Measurements from ENCODE around the gene LDB3. TPM values are rescaled to one million over a fixed set of nuclear protein-coding genes. Genes with fewer than 3 reads are reported as not detected.

LDB3 gene
- total and polyA plus RNA-seq, 2 donors (not counting 1 experiment from before 2014, with no cell fraction given): under 0.01 to 0.20 TPM

GRCh38 chr10:86703176-86703575 lies 34.9 kb downstream of the LDB3 start:
- Histone ChIP-seq H3K27me3 (ENCODE audit: control insufficient read depth, insufficient read depth, low read length) (no peaks in the 10 kb centered on the region), H3K27ac (ENCODE audit: insufficient read depth, low read length) (no peak overlapping the region), H3K36me3 (ENCODE audit: control insufficient read depth, insufficient read depth, low read length) (no peaks in the 10 kb centered on the region), H3K9me3 (ENCODE audit: control insufficient read depth, insufficient read depth, low read depth, low read length) (no peaks in the 10 kb centered on the region), H4K20me1 (ENCODE audit: control insufficient read depth, extremely low read depth, insufficient read depth, low read length) (no peaks in the 10 kb centered on the region), H3K79me2 (ENCODE audit: control insufficient read depth, insufficient read depth, low read length) (no peaks in the 10 kb centered on the region), H3K4me1 (ENCODE audit: control insufficient read depth, extremely low read depth, insufficient read depth, low read length) (no peaks in the 10 kb centered on the region), H3K4me3 (replicated peaks in 1 of 4; ENCODE audit: control extremely low read depth in 1 of 4, insufficient read depth in 1 of 4, low read depth in 3 of 4, low read length in 4 of 4) (no peak overlapping the region), H2AFZ (ENCODE audit: low read length) (no peak overlapping the region), H3K4me2 (ENCODE audit: extremely low read depth, insufficient read depth, low read length) (no peak overlapping the region), H3K9ac (ENCODE audit: insufficient read depth, low read length) (no peak overlapping the region)
- no peak for DNase-seq (ENCODE audit: low read depth in 2 of 2)
- TF ChIP-seq CTCF (conservative IDR thresholded peaks at IDR 0.05 in 1 of 2, IDR thresholded peaks at IDR 0.05 in 1 of 2; ENCODE audit: low read depth in 1 of 2, low read length in 2 of 2) (no peak), EZH2 (IDR thresholded peaks at IDR 0.05; ENCODE audit: low read length, missing control alignments) (no peak)

- H3K4me1 ChIP-seq (ENCODE audit: control insufficient read depth, extremely low read depth, insufficient read depth, low read length): no peaks in the 10 kb centered on the region
- H3K9me3 ChIP-seq (ENCODE audit: control insufficient read depth, insufficient read depth, low read depth, low read length): no peaks in the 10 kb centered on the region
- H3K9ac ChIP-seq (ENCODE audit: insufficient read depth, low read length): no peak overlapping the region
- no peaks in the 10 kb centered on the region for H4K20me1 ChIP-seq (ENCODE audit: control insufficient read depth, extremely low read depth, insufficient read depth, low read length)
- H3K4me2 ChIP-seq (ENCODE audit: extremely low read depth, insufficient read depth, low read length): no peak overlapping the region
- DNase-seq (ENCODE audit: low read depth in 2 of 2): peak in 1 of 2 donors; percentile 9
- H3K79me2 ChIP-seq (ENCODE audit: control insufficient read depth, insufficient read depth, low read length): no peaks in the 10 kb centered on the region
- H3K4me3 ChIP-seq (replicated peaks in 1 of 4; ENCODE audit: control extremely low read depth in 1 of 4, insufficient read depth in 1 of 4, low read depth in 3 of 4, low read length in 4 of 4): no peak overlapping the region
- TF ChIP-seq CTCF (conservative IDR thresholded peaks at IDR 0.05 in 1 of 2, IDR thresholded peaks at IDR 0.05 in 1 of 2; ENCODE audit: low read depth in 1 of 2, low read length in 2 of 2): no peak
- TF ChIP-seq EZH2 (IDR thresholded peaks at IDR 0.05; ENCODE audit: low read length, missing control alignments): no peak
- H3K27me3 ChIP-seq (ENCODE audit: control insufficient read depth, insufficient read depth, low read length): no peaks in the 10 kb centered on the region
- H3K36me3 ChIP-seq (ENCODE audit: control insufficient read depth, insufficient read depth, low read length): no peaks in the 10 kb centered on the region
- no peak overlapping the region for H2AFZ ChIP-seq (ENCODE audit: low read length)
- no peak overlapping the region for H3K27ac ChIP-seq (ENCODE audit: insufficient read depth, low read length)
Observed at GRCh38 chr10:86705139-86705538, 36.8 kb downstream of the LDB3 start.

- Histone ChIP-seq H3K9ac (ENCODE audit: insufficient read depth, low read length) (no peak overlapping the region), H2AFZ (ENCODE audit: low read length) (no peak overlapping the region), H3K27ac (ENCODE audit: insufficient read depth, low read length) (no peak overlapping the region), H3K4me3 (replicated peaks in 1 of 4; ENCODE audit: control extremely low read depth in 1 of 4, insufficient read depth in 1 of 4, low read depth in 3 of 4, low read length in 4 of 4) (no peak overlapping the region), H3K79me2 (ENCODE audit: control insufficient read depth, insufficient read depth, low read length) (no peaks in the 10 kb centered on the region), H4K20me1 (ENCODE audit: control insufficient read depth, extremely low read depth, insufficient read depth, low read length) (no peaks in the 10 kb centered on the region), H3K4me2 (ENCODE audit: extremely low read depth, insufficient read depth, low read length) (no peak overlapping the region), H3K9me3 (ENCODE audit: control insufficient read depth, insufficient read depth, low read depth, low read length) (no peaks in the 10 kb centered on the region), H3K4me1 (ENCODE audit: control insufficient read depth, extremely low read depth, insufficient read depth, low read length) (no peaks in the 10 kb centered on the region), H3K36me3 (ENCODE audit: control insufficient read depth, insufficient read depth, low read length) (no peaks in the 10 kb centered on the region), H3K27me3 (ENCODE audit: control insufficient read depth, insufficient read depth, low read length) (no peaks in the 10 kb centered on the region)
- no peak for DNase-seq (ENCODE audit: low read depth in 2 of 2)
- TF ChIP-seq EZH2 (IDR thresholded peaks at IDR 0.05; ENCODE audit: low read length, missing control alignments): no peak
- TF ChIP-seq CTCF (conservative IDR thresholded peaks at IDR 0.05 in 1 of 2, IDR thresholded peaks at IDR 0.05 in 1 of 2; ENCODE audit: low read depth in 1 of 2, low read length in 2 of 2): no peak
Observed at GRCh38 chr10:86705905-86706304, 37.6 kb downstream of the LDB3 start.

Data from fibroblast of lung (primary cell).